Activated CD4-positive, alpha-beta T cell treated with anti-CD3 and anti-CD28 coated beads, Interleukin-2, amount 50 U/mL, for 16 hours (primary cell): ENCODE results near the gene TNFRSF25.
"Not testable (repeated sequence)": the region's sequence is repeated elsewhere in the genome, so short reads cannot be mapped to it uniquely, and the experiment has no call there.

Experiments used
- DNase-seq: peaks from one replicate; pipeline ENCODE4 v3.0.0-alpha.2; 2020

TNFRSF25 gene

DNA sequence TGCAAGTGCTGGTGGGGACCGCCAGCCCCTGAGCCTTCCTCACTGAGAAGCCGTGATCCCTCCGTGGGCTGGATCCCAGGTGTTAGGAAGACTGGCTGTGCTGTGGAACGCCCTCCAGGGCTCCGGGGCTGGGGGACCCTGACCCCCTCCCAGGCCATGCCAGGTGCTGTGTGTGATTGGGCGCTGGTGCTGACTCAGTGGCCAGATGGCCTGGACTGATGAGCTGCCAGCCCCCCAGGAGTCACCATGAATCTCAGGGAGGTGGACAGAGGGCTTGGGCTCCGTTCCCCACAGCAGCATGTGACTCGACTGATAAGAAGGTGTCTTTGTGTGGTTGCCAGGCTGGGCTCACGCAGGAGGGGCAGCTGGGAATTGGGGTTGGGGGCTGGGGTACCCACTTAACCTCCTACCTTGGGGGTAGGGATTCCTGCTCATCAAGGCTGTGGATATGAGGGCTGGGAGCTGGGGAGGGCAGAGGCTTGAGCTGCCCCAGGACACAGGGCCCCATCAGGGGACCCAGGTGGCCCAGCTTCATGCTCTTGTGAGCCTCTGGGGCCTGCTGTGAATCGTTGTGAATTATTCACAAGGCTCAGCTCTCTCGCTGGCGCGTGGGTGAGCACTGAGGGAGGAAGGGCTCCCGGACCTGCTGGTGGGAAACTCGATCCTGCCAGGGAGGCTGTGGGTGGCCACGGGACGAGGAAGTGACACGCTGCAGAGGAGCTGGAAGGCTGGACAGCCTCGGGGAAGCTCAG, 36.1 kb downstream of the TNFRSF25 start:
- not testable (repeated sequence) for DNase-seq

DNA sequence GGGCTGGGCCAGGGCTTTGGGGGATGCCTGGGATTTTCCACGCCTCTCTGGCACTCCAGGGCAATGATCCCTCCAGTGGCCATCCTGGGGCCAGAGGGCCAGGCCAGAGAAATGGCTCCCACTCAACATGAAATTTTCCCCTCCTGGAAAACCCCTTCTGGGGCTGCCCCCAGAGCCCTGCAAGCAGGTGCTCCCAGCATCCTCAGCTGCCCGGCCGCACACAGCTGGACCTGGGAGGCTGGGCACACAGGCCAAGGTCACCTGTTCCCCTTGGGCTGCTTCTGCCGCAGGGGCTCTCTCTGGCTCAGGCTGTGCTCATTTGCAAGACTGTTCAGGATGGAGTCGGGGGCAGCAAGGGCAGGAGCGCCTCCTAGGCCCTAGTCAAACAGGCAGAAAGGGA, 37.5 kb downstream of the TNFRSF25 start:
- DNase-seq = not testable (repeated sequence)

DNA sequence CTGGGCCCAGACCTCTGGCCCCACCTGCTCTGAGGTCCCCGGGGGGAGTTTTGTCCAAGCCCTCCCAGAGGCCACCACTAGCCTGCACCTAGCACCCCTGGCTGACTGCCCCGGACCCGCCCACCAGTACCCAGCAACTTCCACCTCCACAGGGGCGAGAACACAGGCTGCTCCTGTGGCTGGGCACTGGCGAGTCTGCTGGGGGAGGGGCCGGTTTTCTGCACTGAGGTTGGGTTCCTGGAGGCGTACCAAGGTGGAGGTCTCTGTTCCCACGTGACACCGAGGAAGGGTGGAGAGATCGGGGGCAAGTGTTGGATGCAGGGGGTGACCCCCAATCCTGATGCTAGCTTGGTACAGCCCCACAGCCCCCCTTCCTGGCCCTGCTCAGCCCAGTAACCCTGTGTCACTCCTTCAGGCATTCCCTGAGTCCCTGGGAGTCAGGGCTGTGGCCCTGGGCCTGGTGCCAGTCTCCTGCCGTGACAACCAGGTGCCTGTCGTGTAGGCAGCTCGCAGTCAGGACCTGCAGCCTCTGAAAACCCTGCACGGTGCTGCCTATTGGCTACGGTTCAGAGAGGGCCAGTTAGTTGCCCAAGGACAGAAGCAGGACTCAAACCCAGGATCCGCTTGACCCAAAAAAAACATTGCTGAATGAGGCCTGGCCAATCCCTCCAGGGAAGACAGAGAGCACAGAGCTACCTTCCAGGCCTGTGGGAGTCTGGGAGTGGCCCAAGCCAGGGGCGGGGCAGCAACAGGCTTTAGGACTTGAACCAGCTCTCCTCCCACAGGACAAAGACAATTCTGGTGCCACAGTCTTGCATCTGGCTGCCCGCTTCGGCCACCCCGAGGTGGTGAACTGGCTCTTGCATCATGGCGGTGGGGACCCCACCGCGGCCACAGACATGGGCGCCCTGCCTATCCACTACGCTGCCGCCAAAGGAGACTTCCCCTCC, 38.3 kb downstream of the TNFRSF25 start:
- DNase-seq = no peak

DNA sequence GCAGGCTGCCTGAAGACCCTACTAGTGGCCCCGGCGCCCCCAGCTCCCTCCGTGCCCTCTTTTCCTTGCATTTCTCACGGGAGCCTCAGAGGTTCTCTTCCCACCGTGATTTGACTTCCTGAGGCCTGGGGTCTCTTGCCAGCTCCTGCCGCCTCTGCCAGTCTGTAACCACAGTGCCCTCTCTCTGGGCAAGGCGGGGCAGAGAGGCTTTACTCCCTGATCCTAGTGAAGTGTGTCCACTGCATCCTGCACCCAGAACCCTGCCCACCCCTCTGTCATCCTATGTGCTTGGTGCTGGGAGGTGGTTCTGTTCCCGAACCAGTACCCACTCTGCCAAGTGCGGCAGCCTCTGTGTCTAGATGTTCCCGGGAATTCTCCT, 39.0 kb downstream of the TNFRSF25 start:
- DNase-seq = no peak

- no peak for DNase-seq
Observed at GRCh38 chr1:6426277-6426971, 39.5 kb downstream of the TNFRSF25 start.

DNA sequence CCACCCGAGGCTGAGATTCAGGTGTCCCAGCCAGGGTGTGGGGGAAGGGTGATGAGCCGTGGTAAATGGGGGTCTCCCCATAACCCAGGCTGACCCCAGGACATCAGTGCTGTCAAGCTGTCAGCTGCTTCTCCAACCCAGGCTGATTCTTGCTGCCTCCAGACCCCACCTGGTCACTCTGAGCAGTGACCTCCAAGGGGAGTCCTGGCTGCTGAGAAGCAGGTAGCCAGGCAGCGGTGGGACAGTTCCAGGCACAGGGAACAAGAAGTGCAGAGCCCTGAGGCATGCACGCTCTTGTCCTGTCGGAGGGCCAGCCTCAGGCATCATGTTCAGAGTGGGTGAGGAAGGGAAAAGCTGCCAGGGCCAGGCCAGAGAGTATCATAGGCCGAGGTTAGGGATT, 40.3 kb downstream of the TNFRSF25 start:
- DNase-seq = no peak

GRCh38 chr1:6424619-6425593, 41.1 kb downstream of the TNFRSF25 start, which contains the start of gene ESPN:
Gene ESPN, plus strand, starts transcription at chr1:6424776. Its CDS starts 180 bp downstream, at chr1:6424956.
- no peak for DNase-seq

GRCh38 chr1:6424000-6424565, 41.9 kb downstream of the TNFRSF25 start:
- no peak for DNase-seq

- peak; percentile 67 for DNase-seq
Observed at GRCh38 chr1:6423321-6423999, 42.5 kb downstream of the TNFRSF25 start.

DNA sequence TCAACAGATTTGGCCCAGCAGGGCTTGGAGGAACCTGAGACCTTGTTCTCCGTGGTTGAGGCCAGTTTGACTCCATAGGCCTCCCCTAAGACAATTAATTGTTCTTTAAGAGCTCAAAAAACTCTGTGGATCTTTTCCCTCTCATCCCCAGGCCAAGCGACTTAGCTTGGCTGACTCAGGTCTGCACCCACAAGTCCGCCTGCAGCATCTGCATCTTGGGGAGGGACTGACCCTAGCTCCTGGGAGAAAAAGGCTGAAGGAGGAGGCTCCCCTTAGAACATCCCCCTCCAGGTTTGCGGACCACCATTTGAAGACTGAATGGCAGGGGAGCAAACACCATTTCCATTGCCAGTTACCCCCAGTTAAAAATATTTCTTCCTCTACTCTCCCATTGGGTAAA, 44.7 kb downstream of the TNFRSF25 start:
- DNase-seq = no peak

DNA sequence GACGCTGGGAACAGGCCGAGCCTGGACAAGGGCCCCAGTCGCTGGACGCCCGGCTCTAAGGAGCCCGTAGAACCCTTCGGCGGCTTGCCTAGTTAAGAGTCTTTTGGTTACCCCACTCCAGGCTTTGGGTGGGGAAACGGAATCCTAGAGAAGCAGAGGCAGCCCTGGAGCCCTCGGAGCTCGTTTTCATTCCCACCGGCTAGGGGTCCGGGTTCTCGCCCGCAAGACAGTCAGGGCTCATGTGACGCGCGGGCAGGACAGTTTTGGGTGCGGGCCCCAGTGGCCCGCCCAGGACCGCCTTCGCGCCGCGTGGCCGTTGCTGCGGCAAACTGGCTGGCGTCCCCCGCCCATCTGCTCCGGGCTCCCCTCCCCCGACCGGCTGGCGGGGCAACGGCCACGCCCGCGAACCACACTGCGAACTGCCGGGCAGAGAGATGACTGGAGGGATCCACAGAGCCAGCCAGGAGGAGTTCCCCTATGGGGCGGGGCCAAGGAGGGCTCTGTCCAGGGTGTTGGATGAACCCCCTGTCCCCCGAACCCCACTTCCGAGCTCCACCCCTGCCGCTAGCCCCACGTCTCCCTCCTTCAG, 45.4 kb downstream of the TNFRSF25 start:
- DNase-seq = peak; percentile 15

GRCh38 chr1:6419804-6420453, 46.0 kb downstream of the TNFRSF25 start, which contains the start of gene HES2:
Gene HES2, minus strand, starts transcription at chr1:6419919. Its CDS starts 99 bp downstream, at chr1:6419820.
- no peak for DNase-seq

DNA sequence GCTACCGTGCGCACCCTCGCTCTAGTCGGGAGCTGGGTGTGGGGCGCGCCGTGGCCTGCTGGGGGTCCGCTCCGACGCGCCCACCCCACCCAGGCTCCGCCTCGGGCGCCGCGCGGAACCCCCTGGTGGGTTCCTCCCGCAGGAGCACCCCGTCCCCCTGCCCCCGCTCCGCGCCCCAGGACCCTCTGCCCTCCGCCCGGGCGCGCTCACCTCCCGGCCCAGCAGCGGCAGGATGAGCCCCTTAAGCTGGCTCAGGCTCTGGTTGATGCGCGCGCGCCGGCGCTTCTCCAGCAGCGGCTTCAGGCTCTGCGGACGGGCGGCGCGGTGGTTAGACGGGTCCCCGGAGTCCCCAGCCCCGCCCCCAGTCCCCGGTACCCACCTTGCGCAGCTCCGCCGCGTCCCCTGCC, 46.6 kb downstream of the TNFRSF25 start:
- no peak for DNase-seq

DNA sequence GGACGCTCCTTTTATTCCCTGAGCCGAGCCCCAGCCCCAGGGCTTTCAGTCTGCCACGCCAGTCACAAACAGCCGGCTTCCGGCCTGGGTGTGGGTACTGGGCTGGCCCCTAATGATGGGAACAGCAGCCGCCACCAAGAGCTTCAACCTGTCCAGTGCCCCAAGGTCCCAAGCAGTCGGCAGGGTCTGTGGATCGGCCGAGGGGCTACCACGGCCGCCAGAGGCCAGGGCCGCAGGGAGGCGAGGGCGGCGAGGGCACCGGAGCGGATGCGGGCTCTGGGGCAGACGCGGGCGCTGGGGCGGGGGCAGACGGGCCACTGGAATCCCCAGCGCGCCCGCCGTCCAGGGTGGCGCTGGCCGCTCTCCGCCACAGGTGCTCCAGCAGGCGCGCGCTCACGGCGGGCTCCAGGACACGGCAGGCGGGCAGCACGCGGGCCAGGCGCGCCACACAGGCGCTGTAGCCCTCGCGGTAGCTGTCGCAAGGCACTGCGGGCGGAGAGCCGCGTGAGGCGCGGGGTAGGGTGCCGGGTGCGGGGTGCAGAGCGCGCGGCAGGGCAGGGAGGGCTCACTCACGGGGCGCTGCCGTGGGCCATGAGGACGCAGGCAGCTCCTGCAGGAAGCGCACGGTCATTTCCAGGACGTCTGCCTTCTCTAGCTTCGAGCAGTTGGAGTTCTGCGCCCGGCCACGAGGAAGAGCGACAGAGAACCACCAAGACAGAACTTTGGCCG, 47.1 kb downstream of the TNFRSF25 start:
- DNase-seq = no peak

- no peak for DNase-seq
Observed at GRCh38 chr1:6417961-6418667, 47.9 kb downstream of the TNFRSF25 start.

DNA sequence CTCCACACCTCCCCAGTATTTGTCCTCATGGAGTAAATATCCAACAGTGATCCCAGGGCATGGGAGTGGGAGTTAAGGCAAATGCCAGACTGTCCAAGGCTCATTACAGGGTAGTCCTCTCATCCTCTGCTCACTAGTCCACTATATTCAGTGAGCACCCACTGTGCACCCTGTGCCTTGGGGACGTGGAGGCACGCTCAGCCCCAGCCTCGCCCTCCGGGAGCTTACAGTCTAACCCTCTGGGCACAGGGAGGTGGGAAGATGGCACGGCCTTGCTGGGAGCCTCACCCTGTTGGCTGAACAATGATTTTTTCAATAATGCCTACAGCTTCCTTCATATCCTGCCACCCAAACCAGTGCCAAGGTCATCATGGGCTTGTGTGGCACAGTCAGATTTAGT, 49.1 kb downstream of the TNFRSF25 start:
- DNase-seq = no peak

- DNase-seq = no peak
Observed at GRCh38 chr1:6416295-6416656, 49.7 kb downstream of the TNFRSF25 start.

DNA sequence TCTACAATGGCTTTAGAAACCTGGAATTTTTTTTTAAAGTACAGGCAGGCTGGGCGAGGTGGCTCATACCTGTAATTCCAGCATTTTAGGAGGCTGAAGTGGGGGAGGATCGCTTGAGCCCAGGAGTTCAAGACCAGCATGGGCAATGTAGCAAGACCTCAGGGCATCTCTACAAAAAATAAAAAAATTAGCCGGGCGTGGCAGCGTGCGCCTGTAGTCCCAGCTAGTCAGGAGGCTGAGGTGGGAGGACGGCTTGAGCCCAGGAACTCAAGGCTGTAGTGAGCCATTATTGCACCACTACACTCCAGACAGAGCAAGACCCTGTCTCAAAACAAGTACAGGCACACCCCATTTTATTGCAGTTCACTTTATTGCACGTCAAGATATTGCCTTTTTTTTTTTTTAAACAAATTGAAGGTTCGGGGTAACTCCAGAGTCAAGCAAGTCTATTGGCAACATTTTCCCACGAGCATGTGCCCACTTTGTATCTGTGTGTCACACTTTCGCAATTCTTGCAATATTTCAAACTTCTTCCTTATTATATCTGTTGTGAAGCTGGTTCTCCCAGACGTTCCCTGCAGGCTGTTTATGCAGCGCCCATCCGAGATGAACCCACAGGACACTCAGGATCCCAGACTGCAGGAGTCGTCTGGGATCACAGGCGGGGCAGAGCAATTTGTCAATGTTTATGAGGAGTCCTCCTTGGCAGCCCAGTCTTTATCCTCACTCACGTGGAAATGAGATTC, 50.9 kb downstream of the TNFRSF25 start:
- no peak for DNase-seq
